Left renal cortex interstitium (tissue), 4 donors: Measurements from ENCODE around the gene SNORC. TPM values are rescaled to one million over a fixed set of nuclear protein-coding genes. Genes with fewer than 3 reads are reported as not detected.

Experiments used
- DNase-seq, 4 donors: peaks; one replicate each; pipeline ENCODE4 v3.0.0-alpha.2; 2013; ENCODE audit warnings: low read depth in 4 of 4, low spot score in 2 of 4, missing footprints in 1 of 4
- polyA plus RNA-seq, 4 donors: library from polyadenylated mRNA; unstranded; fragments of 120-200 nt; gene quantifications; one replicate each; pipeline ENCODE4 v1.2.1, GENCODE V29; 2013; ENCODE audit not compliant: insufficient read length in 4 of 4

SNORC gene
- polyA plus RNA-seq, 4 donors, result 0.92 to 3.7 (median 2.0) TPM

DNA sequence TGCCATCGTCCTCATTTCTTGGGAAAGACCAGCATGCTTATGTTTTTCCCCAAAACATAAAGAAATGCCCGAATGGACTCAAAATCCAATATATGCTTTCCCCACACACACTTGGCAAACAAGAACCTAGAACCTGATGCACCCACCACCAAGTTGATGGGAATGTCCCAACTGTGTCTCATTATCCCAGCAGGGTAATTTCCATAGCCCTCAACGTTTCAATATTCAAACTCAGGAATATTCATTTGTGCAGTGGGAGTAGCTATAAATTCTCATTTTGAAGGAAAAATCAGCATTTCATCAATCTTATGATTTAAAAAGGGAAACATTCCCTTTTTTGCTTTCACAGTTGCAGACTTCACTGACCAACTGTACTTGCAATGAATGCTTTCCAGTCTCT, 50.7 kb downstream of the SNORC start:
- DNase-seq, result no peak

- DNase-seq, result no peak
Measured at GRCh38 chr2:232924433-232924832, 54.4 kb downstream of the SNORC start.

DNA sequence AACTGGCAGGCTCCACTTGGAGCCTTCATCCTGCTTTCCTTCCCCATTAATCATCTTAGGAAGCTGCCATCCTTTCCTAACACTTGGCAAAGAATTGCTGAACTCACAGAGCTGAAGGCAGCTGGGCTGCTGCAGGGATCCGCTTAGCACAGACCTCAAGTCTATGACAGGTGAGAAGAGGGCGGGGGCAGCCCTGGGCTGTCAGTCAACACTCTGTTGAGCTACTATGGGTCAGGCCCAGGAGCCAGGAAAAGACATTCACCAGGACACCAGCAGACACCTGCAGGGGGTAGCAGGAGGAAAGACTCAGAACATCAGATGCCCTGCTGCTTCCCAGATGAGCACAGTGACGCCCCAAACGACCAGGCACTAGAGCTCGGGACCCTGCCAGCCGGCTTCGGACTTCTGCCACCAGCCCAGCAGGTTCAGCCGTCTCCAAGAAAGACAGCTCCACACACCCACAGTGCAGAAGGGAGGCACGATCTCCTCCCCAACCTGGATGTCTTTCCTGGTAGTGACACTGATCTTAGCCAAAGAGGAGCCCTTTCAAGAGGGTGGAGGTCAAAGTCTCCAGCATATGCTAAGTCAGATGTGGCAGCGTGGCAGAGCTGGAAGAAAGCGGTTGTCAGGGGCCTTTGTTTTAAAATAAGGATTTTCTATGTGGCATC, 55.2 kb downstream of the SNORC start:
- no peak for DNase-seq

DNA sequence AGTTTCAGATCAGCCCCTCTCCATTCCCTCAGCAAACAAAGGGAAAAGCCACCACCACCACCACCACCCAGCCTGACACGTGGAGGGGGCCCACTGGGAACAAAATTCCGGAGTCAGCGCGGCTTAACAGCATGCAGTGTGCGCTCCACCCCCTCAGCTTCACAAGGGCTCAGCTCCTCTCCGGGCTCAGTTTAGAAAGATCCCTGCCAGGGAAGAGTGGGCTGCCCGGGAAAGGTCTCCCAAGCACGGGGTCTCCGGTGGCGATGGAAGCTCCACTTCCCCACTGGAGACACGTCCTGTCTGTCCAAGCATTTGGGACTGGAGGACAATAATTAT, 55.7 kb downstream of the SNORC start:
- no peak for DNase-seq

DNA sequence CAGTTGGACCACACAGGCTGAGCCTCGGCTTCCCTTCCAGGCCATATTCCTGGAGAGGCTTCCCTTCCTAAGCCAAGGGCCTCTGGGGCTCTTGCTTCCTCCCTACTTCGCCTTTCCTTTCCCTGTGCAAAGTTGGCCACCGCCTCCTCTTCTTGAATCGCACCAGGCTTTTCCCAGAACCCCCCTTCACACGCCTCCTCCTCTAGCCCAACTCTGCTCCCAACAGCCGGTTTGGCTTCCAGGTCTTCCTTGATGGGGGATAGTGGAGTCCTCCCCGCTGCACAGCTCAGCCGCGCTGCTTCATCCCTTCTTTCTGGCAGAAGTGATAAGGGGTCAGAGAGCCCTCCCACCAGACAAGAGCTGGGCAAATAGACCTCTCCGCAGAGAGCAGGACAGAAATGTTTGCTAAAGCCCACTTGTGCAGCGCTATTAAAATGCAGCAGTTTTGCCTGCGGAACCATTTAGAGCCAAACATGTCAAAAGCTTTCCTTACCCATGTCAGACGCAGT, 56.4 kb downstream of the SNORC start:
- no peak for DNase-seq

GRCh38 chr2:232927032-232927792, 57.1 kb downstream of the SNORC start:
- no peak for DNase-seq

- DNase-seq, result no peak
Measured at GRCh38 chr2:232927793-232928550, 57.9 kb downstream of the SNORC start.

Other genes with a start within 250 kb of the SNORC start
- gene EFHD1, start 236.7 kb upstream of the SNORC start, polyA plus RNA-seq, result 10 to 100 TPM; 53.7 to 90.4 (median 71.9) TPM
- 10 to 100 TPM; 59.0 to 67.8 (median 65.9) TPM for gene GIGYF2, start 172.9 kb upstream of the SNORC start, polyA plus RNA-seq
- 1 to 10 TPM; 1.8 to 3.8 (median 2.7) TPM for gene KCNJ13, start 93.7 kb upstream of the SNORC start, polyA plus RNA-seq
- gene NGEF, start 143.0 kb downstream of the SNORC start, polyA plus RNA-seq, result 1 to 10 TPM; 2.1 to 3.5 (median 2.8) TPM
- gene NEU2, start 162.4 kb downstream of the SNORC start, polyA plus RNA-seq, result not detected
- gene INPP5D, start 190.1 kb downstream of the SNORC start, polyA plus RNA-seq, result 1 to 10 TPM; 6.1 to 8.7 (median 7.6) TPM